LHCN-M2 (cell line): ENCODE data around the gene CENATAC. TPM values are rescaled to one million over a fixed set of nuclear protein-coding genes. Genes with fewer than 3 reads are reported as not detected.
"Not testable (repeated sequence)": the region's sequence is repeated elsewhere in the genome, so short reads cannot be mapped to it uniquely, and the experiment has no call there.

ENCODE experiments used
- DNase-seq: peaks from one replicate; pipeline ENCODE4 v3.0.0-alpha.2; 2012; ENCODE audit warnings: low read depth
- total RNA-seq: library from RNA; depleted of rRNA; stranded (reverse); fragments of >200 nt; gene quantifications from 2 replicates; pipeline ENCODE4 v1.2.3, GENCODE V29; 2014; rRNA removed

Gene CENATAC
- total RNA-seq, 1 experiment from 2014 or later = 15.3 TPM

- no peak for DNase-seq
Observed at GRCh38 chr11:119051440-119052162, 53.7 kb downstream of the CENATAC start.

- DNase-seq = peak; percentile 46
Observed at GRCh38 chr11:119052163-119052814, 54.4 kb downstream of the CENATAC start.

- no peak for DNase-seq
Observed at GRCh38 chr11:119054418-119054817, 56.5 kb downstream of the CENATAC start.

- peak; percentile 54 for DNase-seq
Observed at GRCh38 chr11:119055901-119056300, 58.0 kb downstream of the CENATAC start.

GRCh38 chr11:119056421-119056999 is 58.6 kb downstream of the CENATAC start:
- DNase-seq = no peak

GRCh38 chr11:119057000-119057769 is 59.2 kb downstream of the CENATAC start, which contains the start of gene HYOU1:
TSS of gene HYOU1 (minus strand) at chr11:119057205. CDS start at chr11:119056160, 1,045 bp downstream.
- peak; percentile 94 for DNase-seq

GRCh38 chr11:119059128-119059527 is 61.2 kb downstream of the CENATAC start:
- not testable (repeated sequence) for DNase-seq

GRCh38 chr11:119061256-119061655 is 63.3 kb downstream of the CENATAC start:
- DNase-seq = no peak

GRCh38 chr11:119062779-119063178 is 64.8 kb downstream of the CENATAC start:
- DNase-seq = peak; percentile 43

GRCh38 chr11:119065369-119065768 is 67.4 kb downstream of the CENATAC start:
- DNase-seq = peak; percentile 25

Other genes starting within 250 kb of the CENATAC start
- gene DDX6, start 207.0 kb upstream of the CENATAC start, total RNA-seq = 71.0 and 86.1 TPM in 2 replicates
- not detected in 2 replicates for gene CXCR5, start 114.2 kb upstream of the CENATAC start, total RNA-seq
- gene BCL9L, start 72.2 kb upstream of the CENATAC start, total RNA-seq = 7.4 and 10.3 TPM in 2 replicates
- gene UPK2, start 41.8 kb upstream of the CENATAC start, total RNA-seq = not detected in 2 replicates
- gene FOXR1, start 26.4 kb upstream of the CENATAC start, total RNA-seq = not detected in 2 replicates
- gene RPS25, start 20.2 kb downstream of the CENATAC start, total RNA-seq = 627 and 1,078 TPM in 2 replicates
- gene TRAPPC4, start 20.6 kb downstream of the CENATAC start, total RNA-seq = 72.8 and 82.6 TPM in 2 replicates
- gene SLC37A4, start 32.7 kb downstream of the CENATAC start, total RNA-seq = 16.4 and 21.5 TPM in 2 replicates
- 96.4 and 124 TPM in 2 replicates for gene HYOU1, start 59.1 kb downstream of the CENATAC start, total RNA-seq
- gene VPS11, start 69.7 kb downstream of the CENATAC start, total RNA-seq = 22.3 and 25.1 TPM in 2 replicates
- 10.4 and 13.4 TPM in 2 replicates for gene HMBS, start 86.7 kb downstream of the CENATAC start, total RNA-seq
- gene DPAGT1, start 103.7 kb downstream of the CENATAC start, total RNA-seq = 38.9 and 51.5 TPM in 2 replicates
- 7.6 and 9.3 TPM in 2 replicates for gene C2CD2L, start 109.2 kb downstream of the CENATAC start, total RNA-seq
- gene HINFP, start 123.4 kb downstream of the CENATAC start, total RNA-seq = 9.0 and 11.1 TPM in 2 replicates
- 0.06 TPM in 2 replicates for gene ABCG4, start 150.9 kb downstream of the CENATAC start, total RNA-seq
- gene NLRX1, start 170.6 kb downstream of the CENATAC start, total RNA-seq = 8.7 and 9.4 TPM in 2 replicates
- not detected in 2 replicates for gene NHERF4, start 187.3 kb downstream of the CENATAC start, total RNA-seq
- gene CBL, start 208.2 kb downstream of the CENATAC start, total RNA-seq = 18.1 and 18.3 TPM in 2 replicates